Measurements from ENCODE around the gene SSH2.
"Not testable (repeated sequence)": the region's sequence is repeated elsewhere in the genome, so short reads cannot be mapped to it uniquely, and the experiment has no call there.

The SSH2 gene

DNA sequence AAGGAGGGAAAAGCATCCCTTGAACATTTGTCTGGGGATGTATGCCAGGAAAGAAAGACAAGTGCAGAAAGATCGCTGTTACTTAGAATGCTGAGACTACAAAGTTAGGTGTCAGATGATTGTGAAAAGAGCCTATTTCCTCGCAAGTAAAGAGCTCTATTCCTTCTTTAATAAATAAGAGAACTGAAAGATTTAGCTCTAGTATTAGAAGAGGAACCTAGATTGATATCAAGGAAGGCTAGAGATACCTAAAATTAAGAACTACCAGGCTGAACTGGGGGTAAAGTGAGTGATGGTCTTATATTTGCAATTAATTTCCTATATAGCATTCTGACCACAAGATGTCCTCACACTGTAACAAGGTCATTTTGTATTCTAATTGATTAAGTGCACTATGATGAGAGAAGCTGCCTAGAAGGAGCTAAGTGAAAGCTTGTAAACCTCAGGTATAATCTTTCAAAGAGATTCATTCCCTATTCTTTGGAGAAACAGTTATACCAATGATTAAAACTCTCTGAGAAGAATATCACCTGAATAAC lies 62.3 kb downstream of the SSH2 start:
- TF ChIP-seq ZNF8 (CRISPR knock-in tag; IDR thresholded peaks at IDR 0.05) = no peak
- ATAC-seq = 0 out of 3 replicates have a peak, but pooled peaks have one; percentile 34

DNA sequence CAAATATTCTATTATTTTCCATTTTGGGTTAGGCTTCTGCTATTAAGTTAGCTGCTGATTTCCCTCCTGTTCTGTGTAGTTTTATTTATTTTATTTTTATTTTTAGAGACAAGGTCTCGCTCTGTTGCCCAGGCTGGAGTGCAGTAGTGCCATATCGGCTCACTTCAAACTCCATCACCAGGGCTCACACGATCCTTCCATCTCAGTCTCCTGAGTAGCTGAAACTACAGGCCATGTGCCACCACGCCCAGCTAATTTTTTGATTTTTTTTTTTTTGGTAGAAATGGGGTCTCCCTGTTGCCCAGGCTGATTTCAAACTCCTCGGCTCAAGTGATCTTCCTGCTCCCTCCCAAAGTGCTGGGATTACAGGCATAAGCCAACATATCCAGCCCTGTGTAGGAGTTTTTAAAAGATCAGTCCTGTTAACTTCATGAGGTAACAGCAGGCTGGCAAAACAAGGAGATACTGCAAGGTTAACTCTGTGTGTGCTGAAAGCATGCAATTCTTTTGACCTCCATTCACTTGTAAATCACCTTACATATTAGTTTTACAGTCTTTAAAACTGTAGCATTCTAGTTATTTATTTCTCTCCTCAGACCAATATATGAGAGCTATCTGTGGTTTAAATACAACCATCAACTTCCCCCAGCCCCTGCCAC lies 63.2 kb downstream of the SSH2 start:
- no peak for ATAC-seq
- TF ChIP-seq ZNF565 (CRISPR knock-in tag; conservative IDR thresholded peaks at IDR 0.05; ENCODE audit: low read depth) (no peak), TOX (CRISPR knock-in tag; IDR thresholded peaks at IDR 0.05; ENCODE audit: borderline replicate concordance) (no peak), ZC3H10 (CRISPR knock-in tag; IDR thresholded peaks at IDR 0.05) (no peak), CSDC2 (CRISPR knock-in tag; IDR thresholded peaks at IDR 0.05) (no peak), ZFP30 (CRISPR knock-in tag; IDR thresholded peaks at IDR 0.05) (no peak), ZFP3 (CRISPR knock-in tag; IDR thresholded peaks at IDR 0.05) (no peak), ZNF70 (CRISPR knock-in tag; IDR thresholded peaks at IDR 0.05) (no peak), TCF4 (CRISPR knock-in tag; IDR thresholded peaks at IDR 0.05; ENCODE audit: borderline replicate concordance) (no peak), ZNF8 (CRISPR knock-in tag; IDR thresholded peaks at IDR 0.05) (no peak), SNAI2 (CRISPR knock-in tag; IDR thresholded peaks at IDR 0.05) (no peak), ESRRG (CRISPR knock-in tag; IDR thresholded peaks at IDR 0.05) (no peak), BACH2 (CRISPR knock-in tag; IDR thresholded peaks at IDR 0.05; ENCODE audit: borderline replicate concordance) (no peak), ARNTL (CRISPR knock-in tag; IDR thresholded peaks at IDR 0.05; ENCODE audit: borderline replicate concordance, low read depth) (no peak), GLIS3 (CRISPR knock-in tag; IDR thresholded peaks at IDR 0.05) (no peak), OSR1 (CRISPR knock-in tag; IDR thresholded peaks at IDR 0.05) (no peak)
- TF ChIP-seq, protein P1, sequence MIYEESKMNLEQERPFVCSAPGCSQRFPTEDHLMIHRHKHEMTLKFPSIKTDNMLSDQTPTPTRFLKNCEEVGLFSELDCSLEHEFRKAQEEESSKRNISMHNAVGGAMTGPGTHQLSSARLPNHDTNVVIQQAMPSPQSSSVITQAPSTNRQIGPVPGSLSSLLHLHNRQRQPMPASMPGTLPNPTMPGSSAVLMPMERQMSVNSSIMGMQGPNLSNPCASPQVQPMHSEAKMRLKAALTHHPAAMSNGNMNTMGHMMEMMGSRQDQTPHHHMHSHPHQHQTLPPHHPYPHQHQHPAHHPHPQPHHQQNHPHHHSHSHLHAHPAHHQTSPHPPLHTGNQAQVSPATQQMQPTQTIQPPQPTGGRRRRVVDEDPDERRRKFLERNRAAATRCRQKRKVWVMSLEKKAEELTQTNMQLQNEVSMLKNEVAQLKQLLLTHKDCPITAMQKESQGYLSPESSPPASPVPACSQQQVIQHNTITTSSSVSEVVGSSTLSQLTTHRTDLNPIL (CRISPR knock-in tag; IDR thresholded peaks at IDR 0.05; ENCODE audit: low read depth) = no peak
- TF ChIP-seq, protein P2, sequence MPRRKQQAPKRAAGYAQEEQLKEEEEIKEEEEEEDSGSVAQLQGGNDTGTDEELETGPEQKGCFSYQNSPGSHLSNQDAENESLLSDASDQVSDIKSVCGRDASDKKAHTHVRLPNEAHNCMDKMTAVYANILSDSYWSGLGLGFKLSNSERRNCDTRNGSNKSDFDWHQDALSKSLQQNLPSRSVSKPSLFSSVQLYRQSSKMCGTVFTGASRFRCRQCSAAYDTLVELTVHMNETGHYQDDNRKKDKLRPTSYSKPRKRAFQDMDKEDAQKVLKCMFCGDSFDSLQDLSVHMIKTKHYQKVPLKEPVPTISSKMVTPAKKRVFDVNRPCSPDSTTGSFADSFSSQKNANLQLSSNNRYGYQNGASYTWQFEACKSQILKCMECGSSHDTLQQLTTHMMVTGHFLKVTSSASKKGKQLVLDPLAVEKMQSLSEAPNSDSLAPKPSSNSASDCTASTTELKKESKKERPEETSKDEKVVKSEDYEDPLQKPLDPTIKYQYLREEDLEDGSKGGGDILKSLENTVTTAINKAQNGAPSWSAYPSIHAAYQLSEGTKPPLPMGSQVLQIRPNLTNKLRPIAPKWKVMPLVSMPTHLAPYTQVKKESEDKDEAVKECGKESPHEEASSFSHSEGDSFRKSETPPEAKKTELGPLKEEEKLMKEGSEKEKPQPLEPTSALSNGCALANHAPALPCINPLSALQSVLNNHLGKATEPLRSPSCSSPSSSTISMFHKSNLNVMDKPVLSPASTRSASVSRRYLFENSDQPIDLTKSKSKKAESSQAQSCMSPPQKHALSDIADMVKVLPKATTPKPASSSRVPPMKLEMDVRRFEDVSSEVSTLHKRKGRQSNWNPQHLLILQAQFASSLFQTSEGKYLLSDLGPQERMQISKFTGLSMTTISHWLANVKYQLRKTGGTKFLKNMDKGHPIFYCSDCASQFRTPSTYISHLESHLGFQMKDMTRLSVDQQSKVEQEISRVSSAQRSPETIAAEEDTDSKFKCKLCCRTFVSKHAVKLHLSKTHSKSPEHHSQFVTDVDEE (CRISPR knock-in tag; IDR thresholded peaks at IDR 0.05) = no peak

DNA sequence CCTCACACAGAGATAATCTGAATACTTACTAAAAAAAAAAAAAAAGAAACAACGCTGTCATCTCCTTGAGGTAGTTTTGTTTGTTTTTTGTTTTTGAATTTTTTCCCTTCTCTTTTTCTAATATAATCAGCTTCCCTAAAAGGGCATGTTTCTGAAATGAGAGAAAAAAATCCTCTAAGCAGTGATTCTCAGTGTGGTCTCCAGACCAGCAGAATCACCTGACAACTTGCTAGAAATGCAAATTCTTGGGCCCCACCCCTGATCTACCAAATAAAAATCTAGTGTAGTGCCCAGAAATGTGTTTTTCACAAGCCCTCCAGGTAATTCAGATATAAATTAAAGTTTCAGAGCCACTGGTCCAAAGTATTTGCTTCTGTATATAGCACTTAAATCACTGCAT lies 65.4 kb downstream of the SSH2 start:
- TF ChIP-seq ISL1 (CRISPR knock-in tag; IDR thresholded peaks at IDR 0.05) = no peak
- TF ChIP-seq, protein P2 (CRISPR knock-in tag; IDR thresholded peaks at IDR 0.05) = no peak
- TF ChIP-seq GLIS3 (CRISPR knock-in tag; IDR thresholded peaks at IDR 0.05) = no peak
- TF ChIP-seq ZFP3 (CRISPR knock-in tag; IDR thresholded peaks at IDR 0.05) = no peak
- TF ChIP-seq OSR1 (CRISPR knock-in tag; IDR thresholded peaks at IDR 0.05) = no peak
- ATAC-seq = no peak

DNA sequence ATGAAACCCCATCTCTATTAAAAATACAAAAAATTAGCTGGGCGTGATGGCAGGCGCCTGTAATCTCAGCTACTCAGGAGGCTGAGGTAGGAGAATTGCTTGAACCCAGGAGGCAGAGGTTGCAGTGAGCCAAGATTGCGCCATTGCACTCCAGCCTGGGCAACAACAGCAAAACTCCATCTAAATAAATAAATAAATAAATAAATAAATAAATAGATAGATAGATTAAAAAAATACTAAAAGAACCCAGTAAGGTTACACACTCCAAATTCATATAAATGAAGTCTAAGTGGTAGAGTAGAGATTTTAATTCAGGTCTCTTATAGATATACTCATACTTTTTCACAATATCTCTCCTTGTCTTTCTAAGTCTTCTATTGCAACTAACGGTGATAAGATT lies 65.9 kb downstream of the SSH2 start:
- ATAC-seq = not testable (repeated sequence)

DNA sequence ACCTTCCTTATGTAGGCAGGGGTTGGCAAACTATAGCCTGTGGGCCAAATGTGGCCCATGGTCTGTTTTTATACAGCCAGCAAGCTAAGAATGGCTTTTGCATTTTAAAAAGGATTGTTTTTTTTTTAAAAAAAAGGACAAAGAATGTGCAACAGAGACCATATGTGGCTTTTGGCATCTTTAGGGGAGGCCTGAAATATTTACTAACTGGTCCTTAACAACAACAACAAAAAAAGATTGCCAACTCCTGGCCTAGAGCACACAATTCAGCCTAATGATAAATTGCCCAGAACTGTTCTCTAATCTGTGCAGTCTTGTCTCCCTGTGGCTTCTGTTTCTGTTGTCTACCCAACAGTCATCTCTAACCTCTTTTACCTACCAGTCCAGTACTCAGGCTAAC lies 67.1 kb downstream of the SSH2 start:
- no peak for ATAC-seq

More for the DNA sequence above, 67.1 kb downstream of the SSH2 start:
- TF ChIP-seq, protein P3, sequence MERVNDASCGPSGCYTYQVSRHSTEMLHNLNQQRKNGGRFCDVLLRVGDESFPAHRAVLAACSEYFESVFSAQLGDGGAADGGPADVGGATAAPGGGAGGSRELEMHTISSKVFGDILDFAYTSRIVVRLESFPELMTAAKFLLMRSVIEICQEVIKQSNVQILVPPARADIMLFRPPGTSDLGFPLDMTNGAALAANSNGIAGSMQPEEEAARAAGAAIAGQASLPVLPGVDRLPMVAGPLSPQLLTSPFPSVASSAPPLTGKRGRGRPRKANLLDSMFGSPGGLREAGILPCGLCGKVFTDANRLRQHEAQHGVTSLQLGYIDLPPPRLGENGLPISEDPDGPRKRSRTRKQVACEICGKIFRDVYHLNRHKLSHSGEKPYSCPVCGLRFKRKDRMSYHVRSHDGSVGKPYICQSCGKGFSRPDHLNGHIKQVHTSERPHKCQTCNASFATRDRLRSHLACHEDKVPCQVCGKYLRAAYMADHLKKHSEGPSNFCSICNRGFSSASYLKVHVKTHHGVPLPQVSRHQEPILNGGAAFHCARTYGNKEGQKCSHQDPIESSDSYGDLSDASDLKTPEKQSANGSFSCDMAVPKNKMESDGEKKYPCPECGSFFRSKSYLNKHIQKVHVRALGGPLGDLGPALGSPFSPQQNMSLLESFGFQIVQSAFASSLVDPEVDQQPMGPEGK (CRISPR knock-in tag; IDR thresholded peaks at IDR 0.05; ENCODE audit: borderline replicate concordance) = no peak
- TF ChIP-seq ISL1 (CRISPR knock-in tag; IDR thresholded peaks at IDR 0.05) (no peak), TCF4 (CRISPR knock-in tag; IDR thresholded peaks at IDR 0.05; ENCODE audit: borderline replicate concordance) (no peak)
- TF ChIP-seq, protein P4, sequence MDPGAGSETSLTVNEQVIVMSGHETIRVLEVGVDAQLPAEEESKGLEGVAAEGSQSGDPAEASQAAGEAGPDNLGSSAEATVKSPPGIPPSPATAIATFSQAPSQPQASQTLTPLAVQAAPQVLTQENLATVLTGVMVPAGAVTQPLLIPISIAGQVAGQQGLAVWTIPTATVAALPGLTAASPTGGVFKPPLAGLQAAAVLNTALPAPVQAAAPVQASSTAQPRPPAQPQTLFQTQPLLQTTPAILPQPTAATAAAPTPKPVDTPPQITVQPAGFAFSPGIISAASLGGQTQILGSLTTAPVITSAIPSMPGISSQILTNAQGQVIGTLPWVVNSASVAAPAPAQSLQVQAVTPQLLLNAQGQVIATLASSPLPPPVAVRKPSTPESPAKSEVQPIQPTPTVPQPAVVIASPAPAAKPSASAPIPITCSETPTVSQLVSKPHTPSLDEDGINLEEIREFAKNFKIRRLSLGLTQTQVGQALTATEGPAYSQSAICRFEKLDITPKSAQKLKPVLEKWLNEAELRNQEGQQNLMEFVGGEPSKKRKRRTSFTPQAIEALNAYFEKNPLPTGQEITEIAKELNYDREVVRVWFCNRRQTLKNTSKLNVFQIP (CRISPR knock-in tag; IDR thresholded peaks at IDR 0.05; ENCODE audit: borderline replicate concordance, low read depth) = no peak
